Activated naive CD4-positive, alpha-beta T cell treated with anti-CD3 and anti-CD28 coated beads, Interleukin-2, amount 50 U/mL, for 72 hours (primary cell): ENCODE data around the gene RRP1B. TPM values are rescaled to one million over a fixed set of nuclear protein-coding genes. Genes with fewer than 3 reads are reported as not detected.
"Not testable (repeated sequence)": the region's sequence is repeated elsewhere in the genome, so short reads cannot be mapped to it uniquely, and the experiment has no call there.

Experiments used
- ATAC-seq, 2 donors: fragments of 150-1000 bp; cut with Tn5 transposase; 2 replicates each; pipeline ENCODE4 v1.10.0; 2021; ENCODE audit warnings: mild to moderate bottlenecking in 2 of 2, moderate library complexity in 2 of 2
- DNase-seq, 2 donors: peaks; one replicate each; pipeline ENCODE4 v3.0.0; 2021 to 2022; ENCODE audit warnings: low spot score in 2 of 2
- H3K27ac Mint-ChIP-seq, 2 donors: one replicate each; pipeline ENCODE4 v1.8.0; 2022; ENCODE audit warnings: mild to moderate bottlenecking in 2 of 2, mixed read lengths in 2 of 2
- H3K36me3 Mint-ChIP-seq, 2 donors: one replicate each; pipeline ENCODE4 v1.8.0; 2022; ENCODE audit warnings: mixed read lengths in 2 of 2
- H3K9me3 Mint-ChIP-seq, 2 donors: one replicate each; pipeline ENCODE4 v1.8.0; 2022; ENCODE audit warnings: mixed read lengths in 2 of 2
- total RNA-seq, 2 donors: library from RNA; stranded (reverse); gene quantifications; one replicate each; pipeline ENCODE4 v1.2.3, GENCODE V29; 2022

RRP1B gene
- total RNA-seq, 2 donors from 2014 or later, result 39.1 to 61.5 TPM

DNA sequence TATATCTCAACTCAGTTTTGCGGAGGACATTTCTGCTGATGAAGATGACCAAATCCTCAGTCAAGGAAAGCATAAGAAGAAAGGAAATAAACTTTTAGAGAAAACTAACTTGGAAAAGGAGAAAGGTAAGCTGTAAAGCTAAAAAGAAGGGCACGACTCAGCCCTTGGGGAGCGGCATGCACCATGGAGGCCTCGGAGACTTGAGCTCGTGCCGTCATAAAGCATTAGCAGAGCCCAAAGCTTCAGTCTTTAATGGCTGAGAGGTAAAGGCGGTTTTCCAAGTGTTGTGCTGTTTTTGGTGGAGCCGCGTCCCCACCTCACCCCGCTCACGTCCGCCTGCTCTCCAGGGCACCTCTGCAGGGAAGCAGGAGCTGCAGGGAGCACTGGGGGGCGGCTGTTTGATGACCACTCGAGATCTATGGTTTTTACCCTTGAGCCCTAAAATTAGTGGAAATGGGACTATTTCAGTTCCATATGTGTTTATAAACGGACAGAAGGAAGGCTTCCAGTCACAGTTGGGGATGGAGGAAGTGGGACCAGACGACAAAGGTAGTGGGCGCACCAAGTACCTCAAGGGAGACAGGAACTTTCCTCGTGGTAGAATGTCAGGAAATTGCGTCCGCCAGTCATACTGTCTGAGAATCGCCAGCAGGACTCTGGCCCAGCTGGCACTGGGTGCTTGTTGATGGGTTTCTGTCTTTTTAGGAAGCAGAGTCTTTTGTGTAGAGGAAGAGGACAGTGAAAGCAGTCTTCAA is 27.6 kb downstream of the RRP1B start:
- Mint-ChIP-seq H3K27ac (peak overlapping the region; percentile 2 to 83), H3K36me3 (peaks cover 21 to 26% of the 10 kb centered on the region in 2 donors), H3K9me3 (no peaks in the 10 kb centered on the region)
- ATAC-seq, result no peak
- no peak for DNase-seq

DNA sequence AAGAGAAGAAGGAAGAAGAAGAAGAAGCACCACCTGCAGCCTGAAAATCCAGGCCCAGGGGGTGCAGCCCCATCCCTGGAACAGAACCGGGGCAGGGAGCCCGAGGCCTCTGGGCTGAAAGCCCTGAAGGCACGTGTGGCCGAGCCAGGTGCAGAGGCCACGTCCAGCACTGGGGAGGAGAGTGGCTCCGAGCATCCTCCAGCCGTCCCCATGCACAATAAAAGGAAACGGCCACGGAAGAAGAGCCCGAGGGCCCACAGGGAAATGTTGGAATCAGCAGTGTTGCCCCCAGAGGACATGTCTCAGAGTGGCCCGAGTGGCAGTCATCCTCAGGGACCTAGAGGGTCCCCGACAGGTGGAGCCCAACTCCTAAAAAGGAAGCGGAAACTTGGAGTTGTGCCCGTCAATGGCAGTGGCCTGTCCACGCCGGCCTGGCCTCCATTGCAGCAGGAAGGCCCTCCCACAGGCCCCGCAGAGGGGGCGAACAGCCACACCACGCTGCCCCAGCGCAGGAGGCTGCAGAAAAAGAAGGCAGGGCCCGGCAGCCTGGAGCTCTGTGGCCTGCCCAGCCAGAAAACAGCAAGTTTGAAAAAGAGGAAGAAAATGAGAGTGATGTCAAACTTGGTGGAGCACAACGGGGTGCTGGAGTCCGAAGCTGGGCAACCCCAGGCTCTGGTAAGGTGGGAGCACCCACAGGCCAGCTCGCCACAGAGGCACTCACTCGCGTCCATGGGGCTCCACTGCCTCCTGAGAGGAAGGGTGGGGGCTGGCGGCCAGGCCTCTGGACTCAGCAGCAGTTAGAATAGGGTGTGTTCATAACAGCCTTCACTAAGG is 28.4 kb downstream of the RRP1B start:
- ATAC-seq (no peak), DNase-seq (no peak)
- H3K9me3 Mint-ChIP-seq, result no peaks in the 10 kb centered on the region
- H3K36me3 Mint-ChIP-seq, result peaks cover 21 to 26% of the 10 kb centered on the region in 2 donors
- H3K27ac Mint-ChIP-seq, result peak overlapping the region; percentile 2 to 83

DNA sequence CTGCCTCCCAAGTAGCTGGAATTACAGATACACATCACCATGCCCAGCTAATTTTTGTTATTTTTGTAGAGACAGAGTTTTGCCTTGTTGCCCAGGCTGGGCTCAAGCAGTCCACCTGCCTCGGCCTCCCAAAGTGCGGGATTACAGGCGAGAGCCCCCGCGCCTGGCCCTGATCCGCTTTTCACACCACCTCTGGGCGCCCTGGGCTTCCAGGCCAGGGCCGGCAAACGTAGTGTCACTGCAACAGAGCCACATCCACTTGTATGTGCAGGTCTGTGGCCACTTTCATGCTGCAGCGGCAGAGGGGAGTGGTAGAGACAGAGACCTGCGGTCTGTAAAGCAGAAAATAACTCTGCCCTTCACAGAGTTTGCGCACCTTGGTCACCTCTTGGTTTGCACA is 29.5 kb downstream of the RRP1B start:
- no peak for ATAC-seq
- peaks cover 21 to 26% of the 10 kb centered on the region in 2 donors for H3K36me3 Mint-ChIP-seq
- no peaks in the 10 kb centered on the region for H3K9me3 Mint-ChIP-seq
- peak overlapping the region in 1 of 2 donors; percentile 61 for H3K27ac Mint-ChIP-seq
- no peak for DNase-seq

- DNase-seq (no peak), ATAC-seq (no peak)
- peaks cover 19 to 23% of the 10 kb centered on the region in 2 donors for H3K36me3 Mint-ChIP-seq
- peak overlapping the region in 1 of 2 donors; percentile 72 for H3K27ac Mint-ChIP-seq
- no peaks in the 10 kb centered on the region for H3K9me3 Mint-ChIP-seq
Measured at GRCh38 chr21:43689556-43690337, 30.4 kb downstream of the RRP1B start.

DNA sequence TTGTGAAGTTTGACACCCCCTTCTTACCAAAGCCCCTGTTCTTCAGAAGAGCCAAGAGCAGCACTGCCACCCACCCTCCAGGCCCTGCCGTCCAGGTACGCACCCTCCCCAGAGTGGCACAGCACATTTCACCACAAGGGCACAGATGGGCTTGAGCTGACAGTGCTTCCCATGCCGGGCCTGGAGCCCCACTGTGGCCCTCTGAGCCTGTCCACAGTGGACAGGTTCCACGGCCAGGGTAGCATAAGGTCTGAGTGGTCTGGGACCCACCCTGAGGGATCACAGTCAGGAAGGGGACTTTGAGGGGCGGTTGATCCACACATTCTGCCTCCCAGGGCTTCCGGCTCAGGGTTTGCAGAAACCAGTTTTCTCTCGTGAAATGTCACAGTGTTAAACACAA is 31.0 kb downstream of the RRP1B start:
- ATAC-seq (no peak), DNase-seq (no peak)
- Mint-ChIP-seq H3K9me3 (no peaks in the 10 kb centered on the region), H3K27ac (peak overlapping the region in 1 of 2 donors; percentile 8), H3K36me3 (peaks cover 19 to 22% of the 10 kb centered on the region in 2 donors)

DNA sequence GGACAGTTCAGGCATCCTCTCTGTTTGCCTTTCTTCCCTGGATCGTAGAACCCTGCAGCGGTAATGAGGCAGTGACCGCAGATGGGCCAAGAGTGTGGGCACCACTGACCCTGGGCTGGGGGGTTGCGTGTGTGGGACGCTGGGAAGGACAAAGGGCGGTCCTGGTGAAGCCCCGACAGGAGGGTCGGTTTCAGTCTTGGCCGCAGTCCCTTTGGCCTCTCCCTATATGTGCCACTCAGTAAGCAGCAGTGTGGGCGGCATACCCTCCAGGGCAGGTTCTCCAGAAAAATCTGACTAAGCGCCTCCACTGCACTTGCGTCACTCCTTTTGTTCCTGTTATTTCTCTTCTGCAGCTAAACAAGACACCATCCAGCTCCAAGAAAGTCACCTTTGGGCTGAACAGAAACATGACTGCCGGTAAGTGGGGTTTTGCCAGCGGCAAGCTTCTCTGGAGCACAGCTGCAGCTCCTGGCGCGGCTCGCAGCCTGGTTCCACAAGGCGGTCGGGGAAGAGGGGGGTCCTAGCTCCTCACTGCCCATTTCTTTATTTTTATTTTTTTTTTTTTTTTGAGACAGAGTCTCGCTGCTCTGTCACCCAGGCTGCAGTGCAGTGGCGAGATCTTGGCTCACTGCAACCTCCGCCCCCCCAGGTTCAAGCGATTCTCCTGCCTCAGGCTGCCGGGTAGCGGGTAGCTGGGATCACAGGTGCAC is 31.9 kb downstream of the RRP1B start:
- Mint-ChIP-seq H3K36me3 (peaks cover 27 to 31% of the 10 kb centered on the region in 2 donors), H3K27ac (peak overlapping the region in 1 of 2 donors; percentile 8), H3K9me3 (no peaks in the 10 kb centered on the region)
- ATAC-seq, result no peak
- DNase-seq, result no peak

GRCh38 chr21:43691801-43692200 is 32.4 kb downstream of the RRP1B start:
- ATAC-seq (no peak), DNase-seq (no peak)
- Mint-ChIP-seq H3K27ac (no peak overlapping the region), H3K9me3 (no peaks in the 10 kb centered on the region), H3K36me3 (peaks cover 30 to 31% of the 10 kb centered on the region in 2 donors)

DNA sequence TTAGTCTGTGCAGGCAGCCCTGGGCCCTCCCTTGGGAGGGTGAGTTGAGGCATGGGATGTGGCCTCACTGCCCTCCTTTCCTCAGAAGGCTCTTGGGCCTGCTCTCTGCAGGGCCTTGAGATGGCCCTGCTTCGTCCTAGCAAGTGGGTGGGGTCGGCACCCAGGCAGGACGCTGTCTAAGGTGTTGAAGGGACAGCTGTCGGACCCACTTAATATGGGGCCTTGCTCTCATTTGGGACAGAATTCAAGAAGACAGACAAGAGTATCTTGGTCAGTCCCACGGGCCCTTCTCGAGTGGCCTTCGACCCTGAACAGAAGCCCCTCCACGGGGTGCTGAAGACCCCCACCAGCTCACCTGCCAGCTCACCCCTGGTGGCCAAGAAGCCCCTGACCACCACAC is 33.6 kb downstream of the RRP1B start:
- Mint-ChIP-seq H3K9me3 (no peaks in the 10 kb centered on the region), H3K36me3 (peaks cover 23 to 27% of the 10 kb centered on the region in 2 donors), H3K27ac (no peak overlapping the region)
- ATAC-seq (no peak), DNase-seq (no peak)

GRCh38 chr21:43693981-43694380 is 34.6 kb downstream of the RRP1B start:
- Mint-ChIP-seq H3K36me3 (peaks cover 23 to 25% of the 10 kb centered on the region in 2 donors), H3K9me3 (no peaks in the 10 kb centered on the region), H3K27ac (peak overlapping the region in 1 of 2 donors; percentile 92)
- no peak for DNase-seq
- ATAC-seq, result no peak

GRCh38 chr21:43694437-43695079 is 35.2 kb downstream of the RRP1B start:
- Mint-ChIP-seq H3K36me3 (peaks cover 23 to 25% of the 10 kb centered on the region in 2 donors), H3K9me3 (no peaks in the 10 kb centered on the region), H3K27ac (no peak overlapping the region)
- ATAC-seq (no peak), DNase-seq (no peak)

DNA sequence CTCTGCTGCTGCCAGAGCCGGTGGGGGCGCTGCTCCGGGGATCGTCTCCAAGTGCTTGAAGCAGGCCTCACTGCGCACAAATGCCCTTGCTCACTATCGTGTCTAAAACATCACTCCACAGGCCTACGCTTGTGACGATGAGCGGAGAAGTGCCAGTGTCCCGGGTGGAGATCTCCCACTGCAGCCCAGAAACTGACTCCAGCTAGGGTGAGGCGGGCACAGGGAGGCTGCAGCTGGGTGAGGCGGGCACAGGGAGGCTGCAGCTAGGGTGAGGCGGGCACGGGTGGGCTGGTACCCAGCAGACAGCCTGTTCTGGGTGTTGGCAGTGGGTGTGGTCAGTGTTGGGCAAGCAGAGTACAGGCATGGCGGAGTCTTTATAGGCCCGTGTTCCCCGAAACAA is 36.9 kb downstream of the RRP1B start:
- DNase-seq (no peak), ATAC-seq (no peak)
- Mint-ChIP-seq H3K36me3 (peaks cover 17 to 23% of the 10 kb centered on the region in 2 donors), H3K27ac (peak overlapping the region in 1 of 2 donors; percentile 24), H3K9me3 (no peaks in the 10 kb centered on the region)

GRCh38 chr21:43697758-43698643 is 38.6 kb downstream of the RRP1B start:
- peaks cover 17 to 23% of the 10 kb centered on the region in 2 donors for H3K36me3 Mint-ChIP-seq
- H3K9me3 Mint-ChIP-seq, result no peaks in the 10 kb centered on the region
- ATAC-seq (peak; percentile 61 to 82), DNase-seq (no peak)
- H3K27ac Mint-ChIP-seq, result peak overlapping the region in 1 of 2 donors; percentile 37

DNA sequence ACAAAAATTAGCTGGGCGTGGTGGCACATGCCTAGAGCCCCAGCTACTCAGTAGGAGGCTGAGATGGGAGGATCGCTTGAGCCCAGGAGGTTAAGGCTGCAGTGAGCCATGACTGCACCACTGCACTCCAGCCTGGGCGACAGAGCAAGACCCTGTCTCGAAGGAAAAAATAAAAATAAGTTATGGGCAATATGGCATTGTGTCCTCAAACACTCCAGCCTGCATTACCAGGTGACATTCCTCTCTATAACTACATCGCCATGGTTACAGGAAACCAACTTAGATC is 40.1 kb downstream of the RRP1B start:
- H3K36me3 Mint-ChIP-seq, result peaks cover 17 to 23% of the 10 kb centered on the region in 2 donors
- not testable (repeated sequence) for DNase-seq, H3K27ac Mint-ChIP-seq, ATAC-seq, H3K9me3 Mint-ChIP-seq

DNA sequence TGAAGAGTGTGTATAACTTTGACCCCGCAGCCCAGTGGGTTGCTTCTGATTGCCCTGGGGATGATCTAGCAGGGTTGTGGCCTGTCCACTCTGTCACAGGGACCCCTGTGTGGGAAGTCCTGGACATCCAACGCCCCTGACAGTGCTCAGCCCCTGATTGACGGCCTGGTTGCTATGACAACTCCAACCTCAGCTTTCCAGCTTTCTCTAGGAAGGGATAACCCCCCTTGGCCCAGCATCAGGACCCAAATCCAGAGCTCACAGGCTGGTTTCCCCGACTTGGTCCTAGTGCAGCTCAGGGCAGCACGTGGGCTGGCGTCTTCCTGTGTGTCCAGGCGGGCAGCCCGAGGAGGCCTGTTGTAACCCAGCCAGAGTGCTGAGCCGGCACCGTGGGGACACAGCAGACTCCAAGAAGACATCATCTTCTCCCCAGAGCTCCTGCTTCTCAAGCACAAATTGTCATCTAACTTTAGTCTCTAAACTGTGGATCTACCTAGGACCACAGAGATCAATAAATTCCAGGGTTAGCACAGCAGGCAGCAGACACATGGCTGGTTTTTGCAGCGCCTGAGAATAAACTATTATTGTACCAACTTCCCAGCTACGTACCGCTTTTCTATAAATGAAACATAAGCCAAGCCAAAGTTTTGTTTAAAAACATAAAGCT is 40.7 kb downstream of the RRP1B start:
- ATAC-seq (no peak), DNase-seq (no peak)
- no peaks in the 10 kb centered on the region for H3K9me3 Mint-ChIP-seq
- no peak overlapping the region for H3K27ac Mint-ChIP-seq
- H3K36me3 Mint-ChIP-seq, result peaks cover 16 to 19% of the 10 kb centered on the region in 2 donors
